Aorta (tissue), 5 donors: ENCODE results near the gene SH3BGRL3. TPM values are rescaled to one million over a fixed set of nuclear protein-coding genes. Genes with fewer than 3 reads are reported as not detected.
"Not testable (repeated sequence)": the region's sequence is repeated elsewhere in the genome, so short reads cannot be mapped to it uniquely, and the experiment has no call there.

ENCODE experiments used
- ATAC-seq: fragments of 200-7000 bp; cut with Tn5 transposase; one replicate; pipeline ENCODE4 v1.9.1; 2022; ENCODE audit warnings: moderate library complexity; ENCODE audit not compliant: low FRiP score
- DNase-seq, 2 donors: peaks; one replicate each; pipeline ENCODE4 v3.0.0-alpha.2; 2020
- H3K27ac ChIP-seq, 2 donors: one replicate each; pipeline ENCODE4 v1.5.1; 2013; ENCODE audit warnings: low read length in 2 of 2, mild to moderate bottlenecking in 2 of 2, moderate library complexity in 2 of 2, control low read depth in 1 of 2, inconsistent platforms in 1 of 2, low read depth in 1 of 2
- H3K27me3 ChIP-seq, 2 donors: one replicate each; pipeline ENCODE4 v1.6.1; 2013; ENCODE audit warnings: control low read depth in 1 of 2, low read length in 1 of 2, mild to moderate bottlenecking in 1 of 2, moderate library complexity in 1 of 2; ENCODE audit not compliant: insufficient read depth in 2 of 2, control insufficient read depth in 1 of 2
- H3K36me3 ChIP-seq, 2 donors: one replicate each; pipeline ENCODE4 v1.6.1; 2013; ENCODE audit warnings: control low read depth in 1 of 2, low read length in 1 of 2, mild to moderate bottlenecking in 1 of 2; ENCODE audit not compliant: insufficient read depth in 2 of 2, control insufficient read depth in 1 of 2
- H3K4me1 ChIP-seq, 2 donors: one replicate each; pipeline ENCODE4 v1.6.1; 2013; ENCODE audit warnings: low read length in 2 of 2, control low read depth in 1 of 2, mild to moderate bottlenecking in 1 of 2, moderate library complexity in 1 of 2; ENCODE audit not compliant: insufficient read depth in 2 of 2, control insufficient read depth in 1 of 2
- H3K4me3 ChIP-seq, 2 donors: one replicate each; pipeline ENCODE4 v1.5.1; 2013; ENCODE audit warnings: low read length in 2 of 2, control low read depth in 1 of 2, mild to moderate bottlenecking in 1 of 2
- H3K9me3 ChIP-seq: one replicate; pipeline ENCODE4 v1.6.1; 2013; ENCODE audit warnings: mild to moderate bottlenecking, low read length; ENCODE audit not compliant: control insufficient read depth
- WGBS, 2 donors: extraction: QIAGEN DNeasy Blood & Tissue Kit; methylation state at CpG; one replicate each; pipeline ENCODE4 v1.1.7; 2013; 5-methylcytosine and 5-hydroxymethylcytosine counted together
- intact Hi-C, 2 donors: fragments of 100-400 bp; cut with DNase I; formaldehyde crosslinking; loops; one replicate each; pipeline versions ENCODE4 v1.14.2 to v1.15.0; 2022
- long read RNA-seq, 2 donors: library from polyadenylated mRNA; unstranded; transcript quantifications; one replicate each; pipeline ENCODE4 v2.0.0, GENCODE V29; 2020 to 2021
- polyA plus RNA-seq, 2 donors: library from polyadenylated mRNA; stranded (reverse); fragments of 200-250 nt; gene quantifications; one replicate each; pipeline ENCODE4 v1.2.3, GENCODE V29; 2013
- total RNA-seq, 2 donors: library from RNA; stranded (reverse); fragmentation: NEBNext Ultra II Directional; extraction: Animal tissue kit (Norgen Biotek cat#: 25700); gene quantifications; one replicate each; pipeline ENCODE4 v1.2.1, GENCODE V29; 2021
- donor health status: healthy with polysubstance abuse.
- donor health status: Bipolar disorder and iron deficiency.
- donor health status: DM: no; HTN: no; CAD: no.
- donor health status: DM: no; HTN: no; CAD: no.
- donor health status: DM: yes; HTN: yes; CAD: no.

SH3BGRL3 gene
- total RNA-seq (100 to 1,000 TPM; 160 to 252 TPM), polyA plus RNA-seq (100 to 1,000 TPM; 219 to 232 TPM)
- long read RNA-seq, donor 1, transcript SH3BGRL3-201 (3 exons, 1,661 nt), result major isoform, 77 of 109 reads
- long read RNA-seq, donor 1, transcript SH3BGRL3-202 (2 exons, 768 nt), result minor isoform, 12 of 109 reads
- long read RNA-seq, donor 1, partial matches to known transcripts, result 12 of 109 reads
- long read RNA-seq, donor 1, other reads (novel, unspliced or antisense), result 8 of 109 reads
- long read RNA-seq, donor 2, transcript SH3BGRL3-201 (3 exons, 1,661 nt), result major isoform, 109 of 116 reads
- long read RNA-seq, donor 2, partial matches to known transcripts, result 1 of 116 reads
- long read RNA-seq, donor 2, other reads (novel, unspliced or antisense), result 6 of 116 reads

- Histone ChIP-seq H3K4me3 (peak within 1 kb of the TSS; percentile 57 to 70), H3K9me3 (no peaks in the 10 kb centered on the region), H3K27me3 (no peaks in the 10 kb centered on the region), H3K4me1 (no peaks in the 10 kb centered on the region), H3K36me3 (no peaks in the 10 kb centered on the region), H3K27ac (peak within 1 kb of the TSS; percentile 23 to 89)
- DNase-seq (peak; percentile 94 to 96), ATAC-seq (peak; percentile 91)
- intact Hi-C loops, result no loop called here
- WGBS, 2 donors, result 1% methylated on average over 51 to 66 of the region's 66 CpGs
Measured at GRCh38 chr1:26279456-26280332, at the start of gene SH3BGRL3. Gene SH3BGRL3 (plus strand): TSS chr1:26280086. CDS start chr1:26280156, 70 bp downstream.

- intact Hi-C loops, result loop anchor here in 1 of 2 donors (2.0 kb wide), 1 partner anchor 60 kb away; the partner anchor contains the start of gene ZNF593OS
- H3K4me3 ChIP-seq, H3K27ac ChIP-seq, ATAC-seq, H3K4me1 ChIP-seq, H3K9me3 ChIP-seq, H3K36me3 ChIP-seq, DNase-seq, H3K27me3 ChIP-seq: not testable (repeated sequence)
- WGBS, 2 donors, result 83 to 92% methylated on average over 2 of the region's 2 CpGs
Measured at GRCh38 chr1:26230682-26231081, 49.2 kb upstream of the SH3BGRL3 start.

GRCh38 chr1:26233903-26234643 lies 45.8 kb upstream of the SH3BGRL3 start, which contains the start of gene CEP85:
Gene CEP85 (plus strand): TSS chr1:26234200. CDS start chr1:26239784, 5,584 bp downstream.
- H3K27me3 ChIP-seq, result no peaks in the 10 kb centered on the region
- peak within 1 kb of the TSS in 1 of 2 donors; percentile 61 for H3K27ac ChIP-seq
- 0 to 1% methylated on average over 39 to 73 of the region's 73 CpGs for WGBS, 2 donors
- ATAC-seq (peak; percentile 100), DNase-seq (peak; percentile 98 to 99)
- H3K4me1 ChIP-seq, result no peaks in the 10 kb centered on the region
- peak within 1 kb of the TSS; percentile 39 to 40 for H3K4me3 ChIP-seq
- no peaks in the 10 kb centered on the region for H3K9me3 ChIP-seq
- H3K36me3 ChIP-seq, result no peaks in the 10 kb centered on the region
- intact Hi-C loops, result no loop called here

GRCh38 chr1:26234644-26235370 lies 45.1 kb upstream of the SH3BGRL3 start:
- ATAC-seq, result no peak
- Histone ChIP-seq H3K27me3 (no peaks in the 10 kb centered on the region), H3K27ac (peak overlapping the region in 1 of 2 donors; percentile 61), H3K36me3 (no peaks in the 10 kb centered on the region), H3K4me1 (no peaks in the 10 kb centered on the region), H3K9me3 (no peaks in the 10 kb centered on the region), H3K4me3 (peak overlapping the region; percentile 39 to 40)
- intact Hi-C loops, result no loop called here
- DNase-seq, result no peak
- WGBS, 2 donors, result 3% methylated on average over 30 of the region's 30 CpGs

GRCh38 chr1:26237230-26237966 lies 42.5 kb upstream of the SH3BGRL3 start:
- no peaks in the 10 kb centered on the region for H3K27me3 ChIP-seq
- DNase-seq (no peak), ATAC-seq (no peak)
- H3K4me3 ChIP-seq, result no peak overlapping the region
- H3K36me3 ChIP-seq, result no peaks in the 10 kb centered on the region
- intact Hi-C loops, result no loop called here
- no peaks in the 10 kb centered on the region for H3K4me1 ChIP-seq
- H3K9me3 ChIP-seq, result no peaks in the 10 kb centered on the region
- 73 to 78% methylated on average over 6 of the region's 6 CpGs for WGBS, 2 donors
- H3K27ac ChIP-seq, result no peak overlapping the region

- Histone ChIP-seq H3K36me3 (no peaks in the 10 kb centered on the region), H3K4me1 (no peaks in the 10 kb centered on the region), H3K27ac (no peak overlapping the region), H3K4me3 (no peak overlapping the region), H3K27me3 (no peaks in the 10 kb centered on the region), H3K9me3 (no peaks in the 10 kb centered on the region)
- DNase-seq, result no peak
- WGBS, 2 donors, result 79 to 80% methylated on average over 4 of the region's 4 CpGs
- intact Hi-C loops, result no loop called here
- ATAC-seq, result no peak
Measured at GRCh38 chr1:26239936-26240335, 40.0 kb upstream of the SH3BGRL3 start.

GRCh38 chr1:26252718-26253117 lies 27.2 kb upstream of the SH3BGRL3 start:
- ATAC-seq, result no peak
- 78% methylated on average over 7 of the region's 7 CpGs for WGBS, 2 donors
- no peaks in the 10 kb centered on the region for H3K9me3 ChIP-seq
- no peaks in the 10 kb centered on the region for H3K27me3 ChIP-seq
- no peak overlapping the region for H3K27ac ChIP-seq
- intact Hi-C loops, result no loop called here
- H3K36me3 ChIP-seq, result no peaks in the 10 kb centered on the region
- H3K4me3 ChIP-seq, result no peak overlapping the region
- DNase-seq, result no peak
- no peaks in the 10 kb centered on the region for H3K4me1 ChIP-seq
